COLO668 (cell line): ENCODE results near the gene NLGN1.

Experiments
- DNase-seq: peaks from one replicate; lab custom pipeline; 2025; ENCODE audit not compliant: unreplicated experiment; lab: John Stamatoyannopoulos, UW

NLGN1 gene

DNA sequence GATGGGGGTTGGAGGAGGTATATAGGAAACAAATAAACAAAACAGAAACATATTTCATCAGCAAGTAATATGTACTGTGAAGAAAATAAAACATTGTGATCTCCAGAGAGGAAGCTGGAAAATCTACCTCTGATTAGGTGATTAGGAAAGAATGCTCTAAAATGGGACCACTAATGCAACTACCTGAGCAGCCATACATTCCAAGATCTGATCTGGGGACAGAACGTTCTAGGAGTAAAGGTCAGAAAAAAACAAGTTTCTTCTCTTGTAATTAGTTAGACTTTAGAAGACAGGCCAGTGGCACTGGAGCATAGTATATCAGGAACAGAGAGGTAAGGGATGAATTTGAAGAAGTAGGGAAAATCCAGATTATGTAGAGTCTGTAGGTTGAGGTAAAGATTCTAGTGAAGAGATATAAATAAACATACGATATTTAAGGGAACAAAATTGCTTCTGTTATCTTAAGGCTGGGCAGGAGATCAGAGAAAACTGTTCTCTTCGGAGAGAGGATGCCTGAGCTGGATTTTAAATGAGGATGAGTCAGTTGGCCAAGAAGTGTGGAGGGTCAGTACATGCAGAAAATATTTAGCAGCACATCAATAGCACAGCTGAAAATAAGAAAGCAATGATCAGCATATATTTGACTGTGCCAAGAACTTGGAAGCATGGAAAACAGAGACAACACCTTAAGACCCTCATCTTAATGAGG, 429.5 kb downstream of the NLGN1 start:
- no peak for DNase-seq

DNA sequence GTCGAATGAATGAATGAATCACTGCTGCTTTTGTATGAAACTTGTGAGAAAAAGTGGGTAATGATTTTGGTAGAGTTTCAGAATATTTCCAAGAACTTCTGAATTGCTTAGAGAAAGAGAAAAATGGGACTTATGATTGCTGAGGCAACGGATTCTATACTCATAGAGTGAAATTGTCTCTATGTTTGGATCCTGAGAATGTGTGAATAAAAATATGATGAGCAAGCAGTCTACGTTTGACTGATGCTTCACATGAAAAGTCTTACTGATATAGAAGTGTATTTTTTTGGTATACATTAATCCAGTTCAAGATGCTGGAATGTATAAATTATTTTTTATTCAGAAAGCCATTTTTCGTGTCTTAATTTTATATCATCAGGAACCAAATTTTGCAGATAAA, 441.1 kb downstream of the NLGN1 start:
- no peak for DNase-seq

DNA sequence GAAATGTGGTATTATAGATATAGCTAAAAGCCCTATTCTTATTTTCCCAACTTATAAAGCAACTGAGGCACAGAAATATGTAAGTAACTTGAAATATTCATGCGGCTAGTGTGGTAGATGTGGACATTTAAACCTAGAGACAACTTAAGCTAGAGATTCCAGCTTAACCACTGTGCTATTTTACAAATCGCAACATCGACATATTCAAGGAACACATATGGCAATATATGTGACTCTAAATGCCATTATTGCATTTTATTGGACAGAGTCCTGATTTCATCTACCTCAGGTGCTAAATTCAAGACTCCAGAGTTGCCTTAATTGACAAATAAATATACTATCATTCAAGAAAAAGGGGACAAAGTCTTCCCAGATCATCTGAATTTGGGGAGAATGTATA, 442.3 kb downstream of the NLGN1 start:
- no peak for DNase-seq

DNA sequence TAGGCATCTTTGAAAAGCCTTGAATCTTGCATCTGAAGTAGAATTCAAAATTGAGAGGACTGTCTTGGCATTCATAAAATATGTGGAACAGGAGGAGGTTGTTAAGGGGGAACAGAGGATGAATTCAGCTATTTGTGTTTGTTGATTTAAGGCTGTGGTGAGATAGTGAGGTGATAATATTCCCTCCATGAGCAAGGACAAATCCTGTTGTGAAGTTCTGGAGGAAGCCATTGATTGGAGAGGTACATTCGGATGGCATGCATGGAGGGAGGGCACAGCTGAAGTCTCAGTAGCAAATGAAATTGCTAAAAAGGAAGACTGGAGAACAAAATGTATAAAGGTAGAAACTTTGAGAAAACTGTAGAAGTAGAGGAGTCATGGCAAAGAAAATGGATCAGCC, 443.8 kb downstream of the NLGN1 start:
- no peak for DNase-seq

DNA sequence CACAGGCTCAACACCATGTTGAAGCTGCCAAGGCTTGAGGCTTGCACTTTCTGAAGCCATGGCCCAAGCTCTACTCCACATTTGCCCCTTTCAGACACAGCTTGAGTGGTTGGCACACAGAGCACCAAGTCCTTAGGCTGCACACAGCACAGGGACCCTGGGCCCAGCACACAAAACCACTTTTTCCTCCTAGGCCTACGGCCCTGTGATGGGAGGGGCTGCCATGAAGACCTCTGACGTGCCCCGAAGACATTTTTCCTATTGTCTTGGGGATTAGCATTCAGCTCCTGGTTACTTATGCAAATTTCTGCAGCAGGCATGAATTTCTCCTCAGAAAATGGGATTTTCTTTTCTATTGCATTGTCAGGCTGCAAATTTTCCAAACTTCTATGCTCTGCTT, 445.5 kb downstream of the NLGN1 start:
- no peak for DNase-seq

DNA sequence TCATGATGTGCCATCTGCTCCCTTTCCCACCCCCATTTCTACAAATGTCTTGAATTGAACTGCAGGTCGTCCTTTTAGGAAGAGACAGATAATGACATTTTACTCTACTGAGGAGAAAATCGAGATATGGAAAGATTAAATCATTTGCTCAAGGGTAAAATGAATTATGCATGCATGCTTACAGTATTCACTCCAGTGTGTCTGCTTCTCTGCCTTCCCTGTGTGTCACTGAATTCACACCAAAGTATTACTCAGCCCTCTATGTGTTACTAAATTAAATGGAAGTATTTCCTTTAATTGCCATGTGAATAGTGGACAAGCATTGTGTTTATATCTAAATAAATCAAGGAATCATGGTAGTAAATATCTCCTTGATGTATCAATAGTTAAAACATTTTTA, 449.0 kb downstream of the NLGN1 start:
- DNase-seq = no peak

DNA sequence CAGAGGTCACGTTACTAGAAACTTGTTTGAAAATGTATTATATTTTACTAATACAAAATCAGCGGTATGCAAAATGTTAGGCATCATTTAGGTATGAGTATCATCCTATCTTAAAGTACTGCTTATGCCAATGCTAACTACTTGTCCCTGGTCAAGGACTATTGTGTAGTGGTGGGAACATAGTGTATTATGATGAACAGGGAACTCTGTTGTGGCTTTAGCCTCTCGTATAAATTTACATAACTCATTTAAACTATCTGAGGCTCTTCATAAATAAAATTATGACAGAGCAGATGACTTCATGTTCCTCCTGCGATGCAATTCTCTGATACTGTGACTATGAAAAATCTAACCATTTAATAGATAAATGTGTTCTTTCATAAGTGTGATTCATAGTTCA, 451.9 kb downstream of the NLGN1 start:
- no peak for DNase-seq

DNA sequence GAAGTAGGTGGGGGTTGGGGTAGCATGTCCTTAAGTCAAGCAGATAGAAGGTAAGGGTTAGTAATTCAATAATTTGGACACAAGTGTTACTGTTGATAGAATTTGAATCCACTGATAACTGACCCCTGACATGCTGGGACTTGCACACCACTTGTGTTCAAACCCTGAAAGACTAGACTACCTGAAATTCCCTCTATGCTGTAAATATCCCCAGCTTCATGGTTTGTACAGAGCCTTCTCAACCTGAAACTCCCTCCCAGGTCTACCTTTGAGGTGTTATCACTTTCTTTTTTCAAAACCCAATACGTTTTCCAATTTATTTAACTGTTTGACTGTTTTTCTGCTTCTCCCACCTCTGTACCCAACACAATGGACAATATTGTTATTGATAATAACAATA, 459.6 kb downstream of the NLGN1 start:
- no peak for DNase-seq

DNA sequence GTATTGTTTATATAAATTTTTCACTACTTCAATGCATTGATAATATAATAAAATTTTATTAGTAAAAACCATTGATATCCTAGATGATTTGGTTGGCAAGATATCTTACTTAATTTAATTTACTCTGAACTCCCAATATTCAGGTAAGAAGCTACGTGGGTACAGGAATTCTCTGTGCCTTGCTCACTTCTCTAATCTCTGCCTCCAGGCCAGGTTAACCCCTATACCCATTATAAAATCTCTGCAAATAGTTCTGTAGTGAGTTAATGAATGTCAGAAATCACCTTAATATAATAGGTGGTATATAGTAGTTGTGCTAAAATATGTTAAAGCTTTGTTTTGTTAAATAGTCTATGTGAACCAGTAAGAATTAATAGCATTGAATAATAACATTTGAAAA, 465.2 kb downstream of the NLGN1 start:
- no peak for DNase-seq

DNA sequence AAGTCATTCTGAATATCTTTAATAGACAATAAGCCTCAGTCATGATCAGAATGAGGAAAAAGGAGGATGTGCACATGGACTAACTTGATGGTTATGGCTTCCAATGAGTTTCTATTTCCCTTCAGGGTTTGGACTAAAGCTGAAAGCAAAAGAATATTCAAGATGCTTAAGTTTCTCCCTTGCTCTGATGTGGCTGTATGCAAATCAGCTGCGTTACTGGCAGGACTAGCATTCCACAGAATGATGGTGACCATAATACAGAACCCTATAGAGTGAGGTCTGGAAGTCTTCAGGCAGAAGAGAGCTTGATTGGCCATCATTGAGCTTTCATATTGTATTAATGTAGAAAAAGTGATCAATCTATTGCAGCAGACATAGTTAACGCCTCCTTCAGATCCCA, 466.0 kb downstream of the NLGN1 start:
- DNase-seq = no peak

DNA sequence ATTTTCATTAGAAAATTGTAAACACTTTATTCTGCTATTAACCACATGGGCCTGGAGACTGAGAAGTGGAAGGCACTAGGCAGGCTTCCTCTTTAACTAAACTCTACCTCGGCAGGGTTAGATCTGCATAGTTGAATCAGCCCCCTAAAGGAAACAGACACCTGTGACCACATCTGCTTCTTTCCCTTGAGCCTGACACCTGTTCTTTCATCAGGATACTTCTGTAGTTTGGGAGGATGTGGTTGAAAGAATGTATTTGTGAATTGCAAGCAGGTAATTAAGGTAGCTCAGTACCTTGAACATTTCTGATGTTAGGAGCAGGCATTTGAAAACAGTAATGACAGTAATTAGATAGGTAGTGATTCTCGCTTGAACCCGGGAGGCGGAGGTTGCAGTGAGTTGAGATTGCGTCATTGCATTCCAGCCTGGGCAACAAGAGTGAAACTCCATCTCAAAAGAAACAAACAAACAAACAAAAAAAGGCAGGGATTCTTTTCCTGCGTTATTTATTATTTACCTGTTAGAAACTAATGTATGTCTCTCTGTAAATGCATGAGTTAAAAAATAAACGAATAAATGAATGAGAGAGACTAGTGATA, 468.5 kb downstream of the NLGN1 start:
- DNase-seq = no peak

DNA sequence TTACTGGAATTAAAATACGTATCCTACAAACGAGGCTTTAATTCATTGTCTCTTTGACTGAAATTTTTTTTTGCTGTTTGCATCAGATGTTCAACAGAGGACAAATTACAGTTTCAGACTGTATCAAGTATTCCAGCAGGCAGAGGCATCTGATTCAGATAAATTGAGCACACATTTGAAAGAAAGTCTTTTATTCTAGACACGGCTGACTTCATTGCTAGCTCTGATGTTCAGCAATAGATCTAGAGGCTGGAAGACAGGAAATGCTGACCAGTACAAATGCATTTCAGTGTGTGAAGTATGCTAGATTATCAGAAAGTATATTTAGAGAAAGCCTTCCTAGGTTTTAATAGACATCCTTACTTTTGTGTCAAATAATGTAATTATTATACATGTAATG, 472.2 kb downstream of the NLGN1 start:
- DNase-seq = no peak

DNA sequence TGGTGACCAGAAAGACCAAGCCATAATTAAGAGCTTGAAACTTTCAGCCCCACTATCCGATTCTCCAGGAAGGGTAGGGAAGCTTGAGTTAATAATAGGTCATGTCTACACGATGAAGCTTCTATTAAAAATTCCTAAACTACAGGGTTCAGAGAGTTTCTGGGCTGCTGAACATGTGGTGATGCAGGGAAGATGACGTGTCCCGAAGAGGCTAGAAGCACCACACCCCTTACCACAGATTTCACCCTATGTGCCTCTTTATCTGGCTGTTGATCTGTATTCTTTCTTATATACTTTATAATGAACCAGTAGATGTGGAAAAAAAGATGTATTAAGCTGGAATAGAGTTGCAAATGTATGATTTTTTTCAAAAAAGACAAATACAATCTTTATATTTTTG, 473.4 kb downstream of the NLGN1 start:
- no peak for DNase-seq

DNA sequence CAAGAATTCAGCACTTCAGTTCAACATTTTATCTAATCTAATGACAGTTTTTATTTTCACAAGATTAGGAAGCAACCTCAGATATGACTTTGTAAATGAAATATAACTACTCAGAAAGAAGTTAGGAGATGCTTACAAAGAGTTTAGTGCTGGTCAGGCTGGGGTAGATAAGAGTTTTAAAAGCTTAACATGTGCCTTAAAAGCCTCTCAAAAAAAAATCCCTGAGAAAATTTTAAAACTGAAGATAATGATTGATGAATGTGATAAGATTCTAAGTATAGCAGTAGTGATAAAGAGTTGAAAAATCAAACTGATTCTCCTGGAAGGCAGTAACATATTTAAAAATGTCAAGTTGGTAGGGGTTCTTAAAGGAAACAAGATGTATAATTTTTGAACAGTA, 478.2 kb downstream of the NLGN1 start:
- no peak for DNase-seq

DNA sequence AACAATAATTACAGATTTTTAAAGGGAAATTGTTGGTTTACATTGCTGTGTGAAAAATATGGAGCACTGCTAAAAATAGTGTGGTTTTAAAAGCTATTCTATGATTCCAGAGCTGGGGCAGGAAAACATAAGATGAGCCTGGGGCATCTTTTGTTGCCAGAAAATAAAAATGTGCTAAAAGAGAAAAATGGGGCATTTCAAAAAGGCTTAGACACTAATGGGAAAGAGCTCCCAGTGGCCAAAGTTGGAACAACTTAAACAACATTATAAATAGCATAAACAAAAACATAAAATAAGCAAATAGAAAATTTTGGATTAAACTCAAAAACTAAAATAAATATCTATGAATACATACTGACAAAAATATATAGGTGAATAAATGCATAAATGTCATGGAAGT, 478.9 kb downstream of the NLGN1 start:
- DNase-seq = no peak

DNA sequence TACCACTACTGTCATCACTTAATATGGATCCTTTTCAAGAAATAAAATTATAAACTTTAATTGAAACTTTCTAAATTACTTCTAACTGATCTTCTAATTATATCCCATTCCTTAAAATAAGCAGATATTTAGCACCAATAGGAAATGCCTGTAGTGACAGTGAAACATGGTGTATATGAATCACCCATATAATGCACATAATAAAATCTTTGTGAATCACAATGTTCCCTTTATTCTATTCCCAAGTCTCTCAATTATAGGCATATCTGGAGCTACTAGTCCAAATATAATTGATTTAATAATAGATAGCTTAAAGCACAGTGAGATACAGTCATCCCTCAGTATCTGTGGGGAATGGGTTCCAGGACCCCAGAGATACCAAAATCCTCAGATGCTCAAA, 490.3 kb downstream of the NLGN1 start:
- DNase-seq = no peak

DNA sequence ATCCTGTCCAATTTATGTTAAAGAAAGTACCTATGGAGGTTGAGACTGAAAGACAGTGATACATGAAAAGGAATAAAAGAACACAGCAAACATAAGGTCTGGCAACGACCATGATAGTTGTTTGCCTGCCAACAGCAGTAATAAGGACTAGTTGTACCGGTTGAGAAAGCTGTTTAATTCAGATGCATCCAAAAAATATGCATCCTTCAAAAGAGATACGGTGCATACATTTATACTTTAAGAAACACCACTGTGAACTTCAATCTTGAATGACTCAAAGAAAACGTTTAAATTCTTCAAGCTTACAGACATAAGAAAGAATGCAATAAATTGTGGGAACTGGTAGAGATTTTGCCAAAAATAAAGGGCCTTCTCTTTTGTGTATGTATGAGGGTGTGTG, 492.1 kb downstream of the NLGN1 start:
- no peak for DNase-seq

DNA sequence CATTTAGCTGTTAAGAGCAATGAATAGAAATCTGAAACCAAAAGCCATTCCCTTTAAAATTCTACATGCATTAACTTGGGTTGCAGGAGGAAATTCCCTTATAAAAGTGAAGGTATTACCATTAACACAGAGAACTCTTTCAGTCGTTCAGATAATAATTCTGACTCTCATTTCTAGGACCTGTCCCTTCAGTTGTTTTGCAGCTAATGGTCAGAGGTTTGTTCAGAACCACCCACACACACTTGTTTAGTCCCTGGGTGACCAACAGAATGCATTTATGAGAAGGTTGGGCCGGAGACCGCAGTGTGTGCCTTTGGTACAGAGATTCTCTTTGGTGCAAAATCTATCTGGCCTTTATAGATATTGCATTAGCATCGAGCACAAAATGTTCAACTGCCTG, 492.5 kb downstream of the NLGN1 start:
- no peak for DNase-seq

DNA sequence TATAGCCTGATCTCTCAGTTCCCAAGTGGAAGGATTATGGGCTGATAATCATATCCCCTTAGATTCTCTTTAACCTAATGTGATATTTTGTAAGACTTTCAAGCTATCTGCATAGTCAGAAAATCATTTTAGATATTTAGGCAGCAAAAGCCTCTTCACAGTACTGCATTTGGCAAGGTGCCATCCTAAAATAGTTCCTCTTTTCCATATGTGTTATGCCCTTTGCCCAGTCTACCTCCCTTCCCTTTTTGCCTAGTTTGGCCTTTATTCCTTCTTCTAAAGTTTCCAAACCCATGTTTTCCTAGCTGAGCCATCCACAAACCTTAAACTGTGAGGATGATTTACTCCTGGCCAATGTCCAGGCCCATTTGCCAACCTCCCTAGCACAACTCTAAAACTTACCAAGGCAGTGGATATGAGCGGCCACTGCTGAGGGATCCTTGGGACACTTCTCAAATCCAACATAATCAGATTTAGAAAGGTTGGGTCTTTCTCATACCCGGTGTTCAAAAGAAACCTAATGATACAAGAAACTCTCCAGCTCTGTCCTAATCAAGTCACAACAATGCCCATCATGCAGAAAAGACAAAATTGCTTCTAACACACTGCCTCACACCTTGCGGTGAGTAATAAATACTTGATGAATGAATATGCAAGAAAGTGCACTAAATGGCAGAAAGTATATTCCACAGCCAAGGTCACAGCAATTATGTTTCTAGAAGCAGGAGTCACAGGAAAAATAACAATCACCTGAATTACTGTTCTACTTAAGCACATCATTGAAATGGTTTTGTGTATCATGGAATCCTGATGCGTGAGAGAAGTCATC, 493.9 kb downstream of the NLGN1 start:
- no peak for DNase-seq

DNA sequence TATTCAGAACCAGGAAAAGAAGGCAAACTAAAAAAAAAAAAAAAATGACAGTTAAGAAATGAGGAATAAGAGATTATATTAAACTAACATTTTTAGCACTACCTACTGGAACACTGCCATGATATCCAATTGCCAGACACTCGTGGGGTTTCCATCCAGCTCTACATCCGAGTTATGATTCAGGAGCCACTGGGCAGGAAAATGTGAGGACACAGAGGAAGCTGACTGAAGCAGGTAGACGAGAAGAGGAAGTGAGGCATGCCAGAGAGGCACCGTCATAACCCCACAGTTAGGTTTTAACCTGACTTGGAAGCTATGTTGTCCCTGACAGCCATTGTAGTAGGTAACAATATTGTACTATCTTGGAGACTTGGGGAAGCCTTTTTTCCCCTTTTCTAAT, 495.0 kb downstream of the NLGN1 start:
- no peak for DNase-seq

DNA sequence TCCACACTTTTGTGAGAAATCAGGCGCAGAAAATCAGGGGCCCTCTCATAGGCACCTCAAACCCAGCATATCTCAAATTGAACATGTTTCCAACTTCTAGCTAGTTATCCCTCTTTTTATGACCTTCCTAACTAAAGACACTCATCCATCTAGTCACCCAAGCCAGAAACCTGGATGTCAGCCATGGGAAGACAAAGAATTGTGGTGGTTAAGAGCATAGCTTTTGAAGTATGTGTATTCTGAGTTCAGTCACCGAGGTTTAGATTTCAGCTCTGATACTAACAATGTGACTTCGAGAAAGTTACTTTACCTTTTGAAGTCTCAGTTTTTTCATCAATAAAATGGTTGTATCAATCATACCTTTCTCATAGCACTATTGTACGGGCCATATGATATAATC, 495.5 kb downstream of the NLGN1 start:
- no peak for DNase-seq

DNA sequence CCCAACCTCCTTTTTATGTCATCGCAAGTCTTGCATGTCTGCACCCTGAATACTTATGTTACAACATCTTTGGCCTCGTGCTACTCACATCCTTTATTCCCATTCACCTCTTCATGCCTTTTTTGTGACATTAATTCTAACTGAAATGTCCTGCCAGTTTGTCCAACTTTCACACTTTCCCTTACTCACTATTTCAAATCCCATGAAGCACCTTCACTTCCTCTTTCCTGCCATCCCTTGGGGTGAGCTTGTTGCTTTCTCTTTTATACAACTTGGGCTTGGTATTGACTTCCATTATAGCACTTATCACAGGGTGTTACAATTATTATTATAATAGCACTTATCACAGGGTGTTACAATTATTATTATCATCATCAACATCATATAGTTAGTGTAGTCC, 496.3 kb downstream of the NLGN1 start:
- no peak for DNase-seq
